ENCODE data around the gene KPNB1.

DNA sequence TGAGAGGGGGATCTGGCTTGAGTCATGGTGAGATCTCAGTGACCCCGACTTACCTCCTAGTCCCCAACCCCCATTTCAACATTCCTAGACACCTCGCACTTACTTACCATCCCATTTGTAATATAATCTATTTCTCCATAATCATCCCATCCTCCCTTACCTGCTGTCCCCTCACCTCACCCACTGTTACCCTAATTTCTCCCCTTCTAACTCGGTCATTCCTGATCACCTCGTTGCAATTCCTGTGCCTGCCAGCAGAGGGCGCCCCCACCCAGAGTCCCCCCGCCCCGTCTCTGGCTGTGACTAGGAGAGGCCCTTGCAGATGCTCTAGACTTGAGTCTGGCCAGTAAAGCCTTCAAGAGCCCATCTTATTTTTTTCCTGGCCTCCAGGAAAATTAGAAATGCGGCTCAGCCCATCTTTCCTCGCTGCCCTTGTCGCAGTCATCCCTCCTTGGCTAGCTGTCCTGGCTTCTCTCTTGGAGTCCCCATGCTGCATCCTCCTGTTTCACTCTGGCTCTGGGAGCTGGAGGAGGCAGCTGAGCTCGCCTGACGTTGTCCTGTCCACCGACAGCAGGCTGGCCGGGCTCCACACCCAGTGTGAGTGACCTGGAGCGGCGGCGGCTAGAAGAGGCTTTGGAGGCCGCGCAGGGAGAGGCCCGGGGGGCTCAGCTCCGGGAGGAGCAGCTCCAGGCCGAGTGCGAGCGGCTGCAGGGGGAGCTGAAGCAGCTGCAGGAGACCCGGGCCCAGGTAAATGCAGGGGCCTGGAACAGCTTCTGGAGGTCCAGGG is 49.2 kb downstream of the KPNB1 start:
- TF ChIP-seq, protein P1, sequence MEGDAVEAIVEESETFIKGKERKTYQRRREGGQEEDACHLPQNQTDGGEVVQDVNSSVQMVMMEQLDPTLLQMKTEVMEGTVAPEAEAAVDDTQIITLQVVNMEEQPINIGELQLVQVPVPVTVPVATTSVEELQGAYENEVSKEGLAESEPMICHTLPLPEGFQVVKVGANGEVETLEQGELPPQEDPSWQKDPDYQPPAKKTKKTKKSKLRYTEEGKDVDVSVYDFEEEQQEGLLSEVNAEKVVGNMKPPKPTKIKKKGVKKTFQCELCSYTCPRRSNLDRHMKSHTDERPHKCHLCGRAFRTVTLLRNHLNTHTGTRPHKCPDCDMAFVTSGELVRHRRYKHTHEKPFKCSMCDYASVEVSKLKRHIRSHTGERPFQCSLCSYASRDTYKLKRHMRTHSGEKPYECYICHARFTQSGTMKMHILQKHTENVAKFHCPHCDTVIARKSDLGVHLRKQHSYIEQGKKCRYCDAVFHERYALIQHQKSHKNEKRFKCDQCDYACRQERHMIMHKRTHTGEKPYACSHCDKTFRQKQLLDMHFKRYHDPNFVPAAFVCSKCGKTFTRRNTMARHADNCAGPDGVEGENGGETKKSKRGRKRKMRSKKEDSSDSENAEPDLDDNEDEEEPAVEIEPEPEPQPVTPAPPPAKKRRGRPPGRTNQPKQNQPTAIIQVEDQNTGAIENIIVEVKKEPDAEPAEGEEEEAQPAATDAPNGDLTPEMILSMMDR (IDR thresholded peaks at IDR 0.05; ENCODE audit: borderline replicate concordance, extremely low read depth, low read length, poor library complexity, severe bottlenecking): peak; percentile 92
- no peak for TF ChIP-seq EZH2 (IDR thresholded peaks at IDR 0.05; ENCODE audit: borderline replicate concordance, low read depth, low read length, severe bottlenecking)
